ENCODE results near the gene ATP11A. TPM values are rescaled to one million over a fixed set of nuclear protein-coding genes. Genes with fewer than 3 reads are reported as not detected.
"Not testable (repeated sequence)": the region's sequence is repeated elsewhere in the genome, so short reads cannot be mapped to it uniquely, and the experiment has no call there.

Gene ATP11A
- total RNA-seq, 1 experiment from 2014 or later = 41.2 TPM

DNA sequence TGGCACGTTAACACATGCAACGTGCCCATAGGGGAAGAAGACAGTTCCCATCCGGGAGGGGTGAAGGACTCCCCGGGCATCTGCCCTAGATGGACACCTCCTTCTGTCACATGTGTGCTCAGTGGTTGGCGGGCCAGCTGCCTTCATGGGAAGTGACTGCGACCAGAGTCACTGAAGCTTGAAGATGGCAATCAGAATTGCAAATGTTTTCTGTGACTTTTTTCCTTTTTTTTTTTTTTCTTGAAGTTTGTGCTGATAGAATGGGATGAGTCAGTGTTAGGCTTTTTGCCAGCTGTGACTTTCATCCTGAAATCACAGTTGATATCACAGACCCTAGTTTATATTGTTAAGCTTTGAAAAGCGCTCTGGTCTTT lies 170.0 kb downstream of the ATP11A start:
- Mint-ChIP-seq H3K9me3 (ENCODE audit: unreplicated experiment) (no peaks in the 10 kb centered on the region), H3K27me3 (ENCODE audit: insufficient read depth, unreplicated experiment) (no peaks in the 10 kb centered on the region), H3K4me1 (ENCODE audit: insufficient read depth, unreplicated experiment) (no peaks in the 10 kb centered on the region), H3K27ac (ENCODE audit: low read depth, unreplicated experiment) (no peak overlapping the region), H3K36me3 (ENCODE audit: insufficient read depth, unreplicated experiment) (peaks cover 32% of the 10 kb centered on the region), H3K4me3 (ENCODE audit: unreplicated experiment) (no peak overlapping the region)
- ChIA-PET POLR2A (no interaction called here), CTCF (interaction anchor here (0.6 to 0.7 kb wide), 3 partner anchors 17 to 42 kb away, joined by 3 to 5 read pairs (median 3); no protein-coding TSS in a partner anchor)
- intact Hi-C loops (cut with micrococcal nuclease) = no loop called here
- TF ChIP-seq CTCF (IDR thresholded peaks at IDR 0.05; ENCODE audit: unreplicated experiment) = no peak
- BruUV-seq (replicated peaks) = no TSS peak
- peak; percentile 18 for DNase-seq (ENCODE audit: unreplicated experiment)

DNA sequence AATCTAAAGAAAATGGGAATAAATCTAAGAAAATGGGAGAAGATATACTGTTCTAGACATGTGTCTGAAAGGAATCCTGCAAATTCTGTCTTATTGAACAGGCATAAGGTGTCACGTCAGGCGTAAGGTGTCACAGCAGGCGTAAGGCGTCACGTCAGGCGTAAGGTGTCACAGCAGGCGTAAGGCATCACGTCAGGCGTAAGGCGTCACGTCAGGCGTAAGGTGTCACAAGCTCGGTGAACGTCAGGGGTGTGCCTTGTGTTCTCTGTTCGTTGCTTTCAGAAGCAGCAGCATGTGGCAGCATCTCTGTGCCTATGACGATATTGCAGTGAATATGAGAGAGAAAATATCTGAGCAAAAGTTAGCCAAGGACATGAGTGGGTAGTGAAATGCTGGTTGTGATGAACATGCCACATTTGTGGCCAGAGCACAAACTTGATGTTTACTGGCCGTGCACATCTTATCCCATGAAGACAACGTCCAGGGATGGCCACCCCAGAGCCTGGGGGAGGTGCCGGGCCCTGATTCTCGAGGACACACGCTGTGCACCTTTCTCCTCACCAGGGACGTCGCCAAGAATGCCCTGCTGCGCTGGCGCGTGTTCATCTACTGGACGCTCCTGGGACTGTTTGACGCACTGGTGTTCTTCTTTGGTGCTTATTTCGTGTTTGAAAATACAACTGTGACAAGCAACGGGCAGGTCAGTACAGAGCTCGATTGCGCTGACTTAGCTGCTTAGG lies 172.2 kb downstream of the ATP11A start:
- intact Hi-C loops (cut with micrococcal nuclease) = no loop called here
- Mint-ChIP-seq H3K36me3 (ENCODE audit: insufficient read depth, unreplicated experiment) (peaks cover 27% of the 10 kb centered on the region), H3K9me3 (ENCODE audit: unreplicated experiment) (no peaks in the 10 kb centered on the region), H3K4me3 (ENCODE audit: unreplicated experiment) (no peak overlapping the region), H3K4me1 (ENCODE audit: insufficient read depth, unreplicated experiment) (no peaks in the 10 kb centered on the region), H3K27ac (ENCODE audit: low read depth, unreplicated experiment) (no peak overlapping the region), H3K27me3 (ENCODE audit: insufficient read depth, unreplicated experiment) (no peaks in the 10 kb centered on the region)
- no peak for TF ChIP-seq CTCF (IDR thresholded peaks at IDR 0.05; ENCODE audit: unreplicated experiment)
- no TSS peak for BruUV-seq (replicated peaks)
- ChIA-PET POLR2A (no interaction called here), CTCF (interaction anchor here (0.6 kb wide), 1 partner anchor 9 kb away, joined by 3 read pairs; no protein-coding TSS in a partner anchor)
- no peak for DNase-seq (ENCODE audit: unreplicated experiment)

- H3K9me3 Mint-ChIP-seq (ENCODE audit: unreplicated experiment); DNase-seq (ENCODE audit: unreplicated experiment); intact Hi-C loops (cut with micrococcal nuclease); H3K4me1 Mint-ChIP-seq (ENCODE audit: insufficient read depth, unreplicated experiment); POLR2A ChIA-PET; H3K4me3 Mint-ChIP-seq (ENCODE audit: unreplicated experiment); H3K27ac Mint-ChIP-seq (ENCODE audit: low read depth, unreplicated experiment); CTCF ChIA-PET; H3K27me3 Mint-ChIP-seq (ENCODE audit: insufficient read depth, unreplicated experiment); BruUV-seq (replicated peaks): not testable (repeated sequence)
- H3K36me3 Mint-ChIP-seq (ENCODE audit: insufficient read depth, unreplicated experiment) = peaks cover 25% of the 10 kb centered on the region
These were observed 173.5 kb downstream of the ATP11A start for GRCh38 chr13:112863356-112863755.

DNA sequence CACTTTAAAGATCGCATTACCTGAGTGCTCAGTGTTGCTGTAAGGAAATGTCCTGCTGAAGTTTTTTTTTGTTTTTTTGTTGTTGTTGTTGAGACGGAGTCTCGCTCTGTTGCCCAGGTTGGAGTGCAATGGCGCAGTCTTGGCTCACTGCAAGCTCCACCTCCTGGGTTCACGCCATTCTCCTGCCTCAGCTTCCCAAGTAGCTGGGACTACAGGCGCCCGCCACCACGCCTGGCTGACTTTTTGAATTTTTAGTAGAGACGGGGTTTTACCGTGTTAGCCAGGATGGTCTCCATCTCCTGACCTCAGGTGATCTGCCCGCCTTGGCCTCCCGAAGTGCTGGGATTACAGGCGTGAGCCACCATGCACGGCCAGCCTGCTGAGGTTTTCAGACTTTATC lies 175.6 kb downstream of the ATP11A start:
- H3K27me3 Mint-ChIP-seq (ENCODE audit: insufficient read depth, unreplicated experiment); DNase-seq (ENCODE audit: unreplicated experiment); H3K9me3 Mint-ChIP-seq (ENCODE audit: unreplicated experiment); intact Hi-C loops (cut with micrococcal nuclease); H3K4me3 Mint-ChIP-seq (ENCODE audit: unreplicated experiment); BruUV-seq (replicated peaks); H3K27ac Mint-ChIP-seq (ENCODE audit: low read depth, unreplicated experiment); POLR2A ChIA-PET; CTCF ChIA-PET; H3K4me1 Mint-ChIP-seq (ENCODE audit: insufficient read depth, unreplicated experiment): not testable (repeated sequence)
- peaks cover 18% of the 10 kb centered on the region for H3K36me3 Mint-ChIP-seq (ENCODE audit: insufficient read depth, unreplicated experiment)

DNA sequence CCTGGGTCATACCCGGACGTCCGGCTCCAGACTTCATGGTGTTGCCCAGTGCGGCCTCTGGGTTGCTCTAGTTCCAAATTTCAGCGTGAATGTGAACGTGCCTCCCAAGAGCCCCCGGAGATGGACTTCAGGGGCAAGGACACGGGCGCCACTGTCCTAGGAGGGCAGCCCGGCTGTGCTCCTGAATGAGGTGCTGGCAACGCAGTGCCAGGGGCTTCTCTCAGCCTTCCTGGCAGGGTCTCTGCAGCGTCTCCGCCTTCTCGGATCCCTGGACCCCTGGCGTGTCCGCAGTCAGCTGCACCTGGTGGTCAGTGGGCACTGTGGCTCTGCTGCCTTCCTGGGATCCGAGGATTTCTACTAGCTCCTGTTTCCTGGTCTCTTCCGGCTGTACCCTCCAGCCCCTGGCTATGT lies 177.5 kb downstream of the ATP11A start:
- Mint-ChIP-seq H3K27me3 (ENCODE audit: insufficient read depth, unreplicated experiment) (no peaks in the 10 kb centered on the region), H3K4me1 (ENCODE audit: insufficient read depth, unreplicated experiment) (no peaks in the 10 kb centered on the region), H3K4me3 (ENCODE audit: unreplicated experiment) (no peak overlapping the region), H3K27ac (ENCODE audit: low read depth, unreplicated experiment) (no peak overlapping the region), H3K36me3 (ENCODE audit: insufficient read depth, unreplicated experiment) (peaks cover 18% of the 10 kb centered on the region), H3K9me3 (ENCODE audit: unreplicated experiment) (no peaks in the 10 kb centered on the region)
- intact Hi-C loops (cut with micrococcal nuclease) = no loop called here
- no peak for DNase-seq (ENCODE audit: unreplicated experiment)
- ChIA-PET POLR2A (no interaction called here), CTCF (no interaction called here)
- TF ChIP-seq CTCF (IDR thresholded peaks at IDR 0.05; ENCODE audit: unreplicated experiment) = no peak
- no TSS peak for BruUV-seq (replicated peaks)

Measured in MCF 10A (cell line).